HCT116 (cell line): ENCODE measurements around the gene ARL15. TPM values are rescaled to one million over a fixed set of nuclear protein-coding genes. Genes with fewer than 3 reads are reported as not detected.

ENCODE experiments used
- ATAC-seq: fragments of 200-7000 bp; cut with Tn5 transposase; 2 replicates; pipeline ENCODE4 v1.9.1; 2020; ENCODE audit warnings: mild to moderate bottlenecking, moderate library complexity
- BruUV-seq: library from RNA; stranded (reverse); fragments of 400-500 nt; replicated peaks from 2 replicates; lab custom pipeline; 2021; lab: Mats Ljungman, UMichigan
- CTCF ChIA-PET: fragments of 300-600 bp; sonication (Branson Sonifier 250); formaldehyde crosslinking; loops from one replicate; lab custom pipeline; 2021; ENCODE audit warnings: antibody characterized with exemption; lab: Charles Lee
- POLR2A ChIA-PET: fragments of 300-600, 350-600 bp; sonication (Branson Sonifier 250); formaldehyde crosslinking; loops from one replicate; lab custom pipeline; 2021; ENCODE audit warnings: antibody characterized with exemption; lab: Charles Lee
- RAD21 ChIA-PET, 2 experiments: fragments of 300-600 bp; sonication (Branson Sonifier 250); formaldehyde crosslinking; loops; one replicate each; lab custom pipeline; 2023; ENCODE audit warnings: low total read pairs in 2 of 2; ENCODE audit not compliant: uncharacterized antibody in 2 of 2, unreplicated experiment in 2 of 2, low non-redundant PET in 1 of 2; lab: Charles Lee
- DNase-seq: peaks from one replicate; pipeline ENCODE4 v3.0.0-alpha.2; 2010; ENCODE audit warnings: low read depth, low spot score
- H2AFZ ChIP-seq: fragments of 200-600 bp; shearing (Covaris generic), sonication (generic); 2 replicates; pipeline ENCODE4 v1.6.1; 2017; ENCODE audit warnings: low read depth, mixed run types, mixed read lengths, antibody characterized with exemption, low read length; ENCODE audit not compliant: poor library complexity, severe bottlenecking
- H3K27ac ChIP-seq: 2 replicates; pipeline ENCODE4 v1.5.1; 2012; ENCODE audit warnings: low read depth, low read length
- H3K27me3 ChIP-seq: fragments of 200-600 bp; sonication (generic); 2 replicates; pipeline ENCODE4 v1.6.1; 2016; ENCODE audit warnings: mixed run types, low read length, mixed read lengths; ENCODE audit not compliant: insufficient read depth
- H3K36me3 ChIP-seq, 2 experiments: fragments of 200-500 bp in 1 of 2; fragments of 200-600 bp in 1 of 2; sonication (Bioruptor generic) in 1 of 2; sonication (generic) in 1 of 2; 2 replicates each; pipeline versions ENCODE4 v1.5.1 to v1.6.1; 2014 to 2016; ENCODE audit warnings: low read length in 2 of 2, inconsistent platforms in 1 of 2, mixed read lengths in 1 of 2, mixed run types in 1 of 2; ENCODE audit not compliant: insufficient read depth in 2 of 2, control insufficient read depth in 1 of 2
- H3K4me1 ChIP-seq, 2 experiments: fragments of 200-600 bp in 1 of 2; sonication (generic) in 1 of 2; 2 replicates each; pipeline versions ENCODE4 v1.5.1 to v1.6.1; 2012 to 2017; ENCODE audit warnings: low read length in 2 of 2, inconsistent platforms in 1 of 2, mild to moderate bottlenecking in 1 of 2, mixed read lengths in 1 of 2, mixed run types in 1 of 2, moderate library complexity in 1 of 2; ENCODE audit not compliant: insufficient read depth in 2 of 2, control insufficient read depth in 1 of 2
- H3K4me2 ChIP-seq: fragments of 200-600 bp; sonication (generic); 2 replicates; pipeline ENCODE4 v1.6.1; 2017; ENCODE audit warnings: mixed run types, low read length, mixed read lengths
- H3K4me3 ChIP-seq, 2 experiments: fragments of 200-600 bp in 1 of 2; sonication (generic) in 1 of 2; replicated peaks in 1 of 2; 2 replicates each; pipeline ENCODE4 v1.5.1; 2011 to 2016; ENCODE audit warnings: low read length in 2 of 2, control low read depth in 1 of 2, low read depth in 1 of 2, mild to moderate bottlenecking in 1 of 2, mixed read lengths in 1 of 2, mixed run types in 1 of 2
- H3K79me2 ChIP-seq: fragments of 200-600 bp; sonication (generic); 2 replicates; pipeline ENCODE4 v1.6.1; 2017; ENCODE audit warnings: mild to moderate bottlenecking, mixed run types, low read length, moderate library complexity, mixed read lengths; ENCODE audit not compliant: insufficient read depth
- H3K9ac ChIP-seq: fragments of 200-600 bp; sonication (generic); 2 replicates; pipeline ENCODE4 v1.6.1; 2016; ENCODE audit warnings: low read length, mixed read lengths
- H3K9me2 ChIP-seq: fragments of 200-600 bp; sonication (generic), shearing (Covaris generic); 2 replicates; pipeline ENCODE4 v1.6.1; 2017; ENCODE audit warnings: mixed run types, mild to moderate bottlenecking, moderate library complexity; ENCODE audit not compliant: insufficient read depth
- H3K9me3 ChIP-seq, 2 experiments: fragments of 200-500 bp in 1 of 2; fragments of 200-600 bp in 1 of 2; sonication (Bioruptor generic) in 1 of 2; sonication (generic) in 1 of 2; 2 replicates each; pipeline ENCODE4 v1.6.1; 2014 to 2017; ENCODE audit warnings: low read length in 2 of 2, mixed read lengths in 2 of 2, inconsistent platforms in 1 of 2, low read depth in 1 of 2, mild to moderate bottlenecking in 1 of 2, mixed run types in 1 of 2, moderate library complexity in 1 of 2; ENCODE audit not compliant: control insufficient read depth in 1 of 2, insufficient read depth in 1 of 2
- H4K20me1 ChIP-seq: fragments of 200-600 bp; sonication (generic), shearing (Covaris generic); 2 replicates; pipeline ENCODE4 v1.6.1; 2017; ENCODE audit warnings: mixed run types, mild to moderate bottlenecking, moderate library complexity; ENCODE audit not compliant: insufficient read depth
- CBX3 ChIP-seq: IDR thresholded peaks from 2 replicates; pipeline ENCODE4 v1.6.1; 2012; ENCODE audit warnings: low read depth
- CEBPB ChIP-seq: IDR thresholded peaks from 2 replicates; pipeline ENCODE4 v1.6.1; 2012; ENCODE audit warnings: low read depth
- FOSL1 ChIP-seq: IDR thresholded peaks from 2 replicates; pipeline ENCODE4 v1.6.1; 2012; ENCODE audit warnings: low read depth
- JUND ChIP-seq: IDR thresholded peaks from 2 replicates; pipeline ENCODE4 v1.6.1; 2012
- RAD21 ChIP-seq: IDR thresholded peaks from 2 replicates; pipeline ENCODE4 v1.6.1; 2012; ENCODE audit warnings: low read depth, mild to moderate bottlenecking
- SIN3A ChIP-seq: IDR thresholded peaks from 2 replicates; pipeline ENCODE4 v1.6.1; 2012; ENCODE audit warnings: low read depth
- YY1 ChIP-seq: IDR thresholded peaks from 2 replicates; pipeline ENCODE4 v1.6.1; 2011; ENCODE audit warnings: low read length, low read depth, moderate library complexity, mild to moderate bottlenecking; ENCODE audit not compliant: insufficient replicate concordance; ENCODE audit errors: extremely low read depth
- intact Hi-C: fragments of 100-400 bp; cut with micrococcal nuclease; formaldehyde crosslinking; loops from 2 replicates; pipeline ENCODE4 v1.10.0; 2022
- total RNA-seq: library from RNA; stranded (reverse); gene quantifications from one replicate; pipeline ENCODE4 v1.2.1, GENCODE V29; 2021; ENCODE audit not compliant: unreplicated experiment
- TF ChIP-seq, protein P1 (sequence below), 3 experiments: fragments of 200-600 bp in 1 of 3; sonication (generic) in 1 of 3; IDR thresholded peaks in 2 of 3; conservative IDR thresholded peaks in 1 of 3; 2 replicates each; pipeline ENCODE4 v1.5.1; 2012 to 2017; ENCODE audit warnings: low read depth in 2 of 3, low read length in 2 of 3, antibody characterized with exemption in 1 of 3, borderline replicate concordance in 1 of 3, control low read depth in 1 of 3, mild to moderate bottlenecking in 1 of 3, mixed read lengths in 1 of 3, mixed run types in 1 of 3, moderate library complexity in 1 of 3; ENCODE audit not compliant: insufficient read depth in 1 of 3
- TF ChIP-seq, protein P2 (sequence below): IDR thresholded peaks from 2 replicates; pipeline ENCODE4 v1.6.1; 2011; ENCODE audit warnings: mild to moderate bottlenecking, low read length, moderate library complexity; ENCODE audit not compliant: insufficient replicate concordance; ENCODE audit errors: extremely low read depth

ARL15 gene
- total RNA-seq, 1 experiment from 2014 or later = 15.0 TPM

DNA sequence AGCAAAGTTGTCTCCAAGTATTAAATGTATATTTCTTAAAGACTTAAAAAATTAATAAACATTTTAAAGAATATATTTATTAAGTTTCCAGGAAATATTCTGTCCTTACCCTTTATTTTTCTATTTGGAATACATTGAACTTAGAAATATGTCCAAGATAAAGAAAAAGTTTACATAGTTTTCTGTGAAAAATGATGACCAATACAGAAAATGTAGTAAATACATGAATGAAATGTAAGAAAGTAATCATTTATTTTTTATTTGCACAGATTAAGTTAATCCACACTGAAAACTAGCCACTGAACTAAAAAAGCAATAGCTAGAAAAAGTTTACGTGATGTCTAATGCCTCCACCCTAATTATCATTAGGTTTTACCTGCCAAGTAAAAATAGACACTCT is 273.2 kb downstream of the ARL15 start (continued):
- TF ChIP-seq, protein P1, sequence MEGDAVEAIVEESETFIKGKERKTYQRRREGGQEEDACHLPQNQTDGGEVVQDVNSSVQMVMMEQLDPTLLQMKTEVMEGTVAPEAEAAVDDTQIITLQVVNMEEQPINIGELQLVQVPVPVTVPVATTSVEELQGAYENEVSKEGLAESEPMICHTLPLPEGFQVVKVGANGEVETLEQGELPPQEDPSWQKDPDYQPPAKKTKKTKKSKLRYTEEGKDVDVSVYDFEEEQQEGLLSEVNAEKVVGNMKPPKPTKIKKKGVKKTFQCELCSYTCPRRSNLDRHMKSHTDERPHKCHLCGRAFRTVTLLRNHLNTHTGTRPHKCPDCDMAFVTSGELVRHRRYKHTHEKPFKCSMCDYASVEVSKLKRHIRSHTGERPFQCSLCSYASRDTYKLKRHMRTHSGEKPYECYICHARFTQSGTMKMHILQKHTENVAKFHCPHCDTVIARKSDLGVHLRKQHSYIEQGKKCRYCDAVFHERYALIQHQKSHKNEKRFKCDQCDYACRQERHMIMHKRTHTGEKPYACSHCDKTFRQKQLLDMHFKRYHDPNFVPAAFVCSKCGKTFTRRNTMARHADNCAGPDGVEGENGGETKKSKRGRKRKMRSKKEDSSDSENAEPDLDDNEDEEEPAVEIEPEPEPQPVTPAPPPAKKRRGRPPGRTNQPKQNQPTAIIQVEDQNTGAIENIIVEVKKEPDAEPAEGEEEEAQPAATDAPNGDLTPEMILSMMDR (IDR thresholded peaks at IDR 0.05 in 2 of 3, conservative IDR thresholded peaks at IDR 0.05 in 1 of 3; ENCODE audit: borderline replicate concordance in 1 of 3, insufficient read depth in 1 of 3, low read depth in 2 of 3, low read length in 2 of 3) = no peak
- TF ChIP-seq, all 23 proteins: peak for 0

DNA sequence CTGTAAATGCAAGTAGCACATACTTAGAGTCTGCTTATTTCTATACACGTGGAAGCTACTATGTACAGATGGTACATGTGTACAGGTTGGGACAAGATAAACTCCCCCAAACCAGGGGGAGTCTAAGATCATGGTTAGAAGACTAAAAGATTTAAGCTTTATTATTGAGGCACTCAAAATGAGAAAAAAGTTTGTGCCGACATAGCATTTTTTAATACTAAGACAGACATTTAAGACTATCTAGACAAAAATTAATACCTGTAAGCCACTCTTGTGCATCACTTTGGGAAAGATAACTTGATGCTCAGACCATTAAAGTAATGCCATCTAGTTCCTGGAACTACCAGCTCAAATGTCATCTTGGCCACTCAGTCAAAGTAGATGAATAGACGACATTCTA is 279.4 kb downstream of the ARL15 start:
- Histone ChIP-seq H3K4me1 (no peaks in the 10 kb centered on the region), H3K4me2 (no peak overlapping the region), H3K9ac (no peak overlapping the region), H3K4me3 (no peak overlapping the region), H3K9me3 (no peaks in the 10 kb centered on the region), H3K36me3 (no peaks in the 10 kb centered on the region), H4K20me1 (no peaks in the 10 kb centered on the region), H3K79me2 (no peaks in the 10 kb centered on the region), H3K27me3 (no peaks in the 10 kb centered on the region), H3K27ac (no peak overlapping the region), H2AFZ (no peak overlapping the region), H3K9me2 (no peaks in the 10 kb centered on the region)
- ChIA-PET RAD21 (no interaction called here), CTCF (no interaction called here), POLR2A (no interaction called here)
- ATAC-seq = no peak
- no TSS peak for BruUV-seq
- DNase-seq = no peak
- intact Hi-C loops = no loop called here
- TF ChIP-seq FOSL1 (no peak), JUND (no peak), SIN3A (no peak), CEBPB (no peak), YY1 (no peak), CBX3 (no peak), RAD21 (no peak)
- TF ChIP-seq, protein P2, sequence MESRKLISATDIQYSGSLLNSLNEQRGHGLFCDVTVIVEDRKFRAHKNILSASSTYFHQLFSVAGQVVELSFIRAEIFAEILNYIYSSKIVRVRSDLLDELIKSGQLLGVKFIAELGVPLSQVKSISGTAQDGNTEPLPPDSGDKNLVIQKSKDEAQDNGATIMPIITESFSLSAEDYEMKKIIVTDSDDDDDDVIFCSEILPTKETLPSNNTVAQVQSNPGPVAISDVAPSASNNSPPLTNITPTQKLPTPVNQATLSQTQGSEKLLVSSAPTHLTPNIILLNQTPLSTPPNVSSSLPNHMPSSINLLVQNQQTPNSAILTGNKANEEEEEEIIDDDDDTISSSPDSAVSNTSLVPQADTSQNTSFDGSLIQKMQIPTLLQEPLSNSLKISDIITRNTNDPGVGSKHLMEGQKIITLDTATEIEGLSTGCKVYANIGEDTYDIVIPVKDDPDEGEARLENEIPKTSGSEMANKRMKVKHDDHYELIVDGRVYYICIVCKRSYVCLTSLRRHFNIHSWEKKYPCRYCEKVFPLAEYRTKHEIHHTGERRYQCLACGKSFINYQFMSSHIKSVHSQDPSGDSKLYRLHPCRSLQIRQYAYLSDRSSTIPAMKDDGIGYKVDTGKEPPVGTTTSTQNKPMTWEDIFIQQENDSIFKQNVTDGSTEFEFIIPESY = no peak
- TF ChIP-seq, protein P1 (IDR thresholded peaks at IDR 0.05 in 2 of 3, conservative IDR thresholded peaks at IDR 0.05 in 1 of 3; ENCODE audit: borderline replicate concordance in 1 of 3, insufficient read depth in 1 of 3, low read depth in 2 of 3, low read length in 2 of 3) = no peak
